Ovary (tissue), 9 donors: ENCODE data around the gene GABBR2. TPM values are rescaled to one million over a fixed set of nuclear protein-coding genes. Genes with fewer than 3 reads are reported as not detected.

Experiments
- DNase-seq, 5 donors: peaks; one replicate each; pipeline ENCODE4 v3.0.0-alpha.2; 2019 to 2020
- H3K27ac ChIP-seq, 2 donors: fragments of 200-600 bp; one replicate each; pipeline versions ENCODE4 v1.5.1 to v1.8.0; 2019 to 2022
- H3K27me3 ChIP-seq: fragments of 200-600 bp; one replicate; pipeline ENCODE4 v1.8.0; 2022
- H3K36me3 ChIP-seq: fragments of 200-600 bp; sonication (generic); one replicate; pipeline ENCODE4 v1.5.1; 2019
- H3K4me1 ChIP-seq: one replicate; pipeline ENCODE4 v1.8.1; 2013; ENCODE audit warnings: mild to moderate bottlenecking, moderate library complexity; ENCODE audit not compliant: insufficient read depth
- H3K4me3 ChIP-seq: fragments of 200-600 bp; sonication (generic); one replicate; pipeline ENCODE4 v1.5.1; 2017
- H3K9me3 ChIP-seq, 2 donors: fragments of 200-600 bp in 1 of 2; sonication (generic) in 1 of 2; one replicate each; pipeline versions ENCODE4 v1.5.1 to v1.8.1; 2013 to 2019; ENCODE audit warnings: mild to moderate bottlenecking in 1 of 2, moderate library complexity in 1 of 2
- CTCF ChIP-seq, 3 donors: fragments of 450-650 bp in 2 of 3; fragments of 200-600 bp in 1 of 3; IDR thresholded peaks; one replicate each; pipeline versions ENCODE4 v1.5.1 to v1.8.0; 2016 to 2022; ENCODE audit warnings: antibody characterized with exemption in 3 of 3, mild to moderate bottlenecking in 1 of 3
- EP300 ChIP-seq: sonication (generic); formaldehyde crosslinking; IDR thresholded peaks from one replicate; pipeline ENCODE4 v1.6.1; 2017; ENCODE audit warnings: antibody characterized with exemption
- POLR2A ChIP-seq: fragments of 450-650 bp; IDR thresholded peaks from one replicate; pipeline ENCODE4 v1.6.1; 2017; ENCODE audit warnings: antibody characterized with exemption, mild to moderate bottlenecking, moderate library complexity
- WGBS, 3 donors: extraction: QIAGEN DNeasy Blood & Tissue Kit in 1 of 3; methylation state at CpG; one replicate each; pipeline versions ENCODE4 v1.1.5 to v1.1.7; 2013 to 2017; 5-methylcytosine and 5-hydroxymethylcytosine counted together
- intact Hi-C, 4 donors: fragments of 100-400 bp; cut with DNase I; formaldehyde crosslinking; loops; one replicate each; pipeline versions ENCODE4 v1.11.0 to v1.15.1; 2022 to 2023
- polyA plus RNA-seq, 2 donors: library from polyadenylated mRNA; stranded (reverse); fragments of 200-250 nt in 1 of 2; fragments of 350-450 nt in 1 of 2; fragmentation: Illumina TruSeq in 1 of 2; extraction: RNeasy Lipid Tissue Mini Kit (QIAGEN cat#74804) in 1 of 2; gene quantifications; one replicate each; pipeline ENCODE4 v1.2.3, GENCODE V29; 2013 to 2014
- total RNA-seq, 7 donors: library from RNA; depleted of rRNA in 2 of 7; stranded (reverse); fragments of >200 nt in 2 of 7; fragmentation: NEBNext Ultra II Directional in 3 of 7; extraction: Animal tissue kit (Norgen Biotek cat#: 25700) in 3 of 7; gene quantifications; one replicate each; pipeline versions ENCODE4 v1.1.0 to v1.2.4, GENCODE V29; 2016 to 2023
- donor health status: DM: no; HTN: no; CAD: no; lungs with moderate emphysema.
- donor health status: DM: no; HTN: no; CAD: no.
- donor health status: Bipolar disorder and iron deficiency.
- donor health status: DM: yes; HTN: yes; CAD: no.
- donor health status: DM: no; HTN: no; CAD: no.
- donor health status: DM: yes; HTN: yes; CAD: no.

The GABBR2 gene
- total and polyA plus RNA-seq, 9 donors = 0.05 to 0.30 (median 0.22) TPM; not detected in 6

- H3K36me3 ChIP-seq = no peaks in the 10 kb centered on the region
- H3K4me1 ChIP-seq = no peaks in the 10 kb centered on the region
- DNase-seq = no peak
- no peaks in the 10 kb centered on the region for H3K27me3 ChIP-seq
- no peaks in the 10 kb centered on the region for H3K9me3 ChIP-seq
- no peak overlapping the region for H3K27ac ChIP-seq
- intact Hi-C loops = no loop called here
- WGBS, 3 donors = 78 to 91% (median 78%) methylated on average over 1 of the region's 1 CpG
- TF ChIP-seq CTCF (IDR thresholded peaks at IDR 0.05) (no peak), POLR2A (no peak), EP300 (no peak)
- H3K4me3 ChIP-seq = no peak overlapping the region
Observed at GRCh38 chr9:98281281-98281680, 427.5 kb downstream of the GABBR2 start.

GRCh38 chr9:98280574-98280973 lies 428.2 kb downstream of the GABBR2 start:
- DNase-seq = no peak
- intact Hi-C loops = no loop called here
- Histone ChIP-seq H3K27ac (no peak overlapping the region), H3K4me1 (no peaks in the 10 kb centered on the region), H3K9me3 (no peaks in the 10 kb centered on the region), H3K4me3 (no peak overlapping the region), H3K27me3 (no peaks in the 10 kb centered on the region), H3K36me3 (no peaks in the 10 kb centered on the region)
- 52 to 59% (median 54%) methylated on average over 6 of the region's 6 CpGs for WGBS, 3 donors
- TF ChIP-seq POLR2A (no peak), CTCF (IDR thresholded peaks at IDR 0.05) (no peak), EP300 (no peak)

GRCh38 chr9:98280162-98280561 lies 428.6 kb downstream of the GABBR2 start:
- Histone ChIP-seq H3K4me3 (no peak overlapping the region), H3K36me3 (no peaks in the 10 kb centered on the region), H3K27me3 (no peaks in the 10 kb centered on the region), H3K27ac (no peak overlapping the region), H3K9me3 (no peaks in the 10 kb centered on the region), H3K4me1 (no peaks in the 10 kb centered on the region)
- no peak for TF ChIP-seq POLR2A
- no peak for TF ChIP-seq CTCF (IDR thresholded peaks at IDR 0.05)
- no peak for TF ChIP-seq EP300
- DNase-seq = no peak
- intact Hi-C loops = no loop called here
- 70 to 75% (median 74%) methylated on average over 2 of the region's 2 CpGs for WGBS, 3 donors

GRCh38 chr9:98276907-98277469 lies 431.7 kb downstream of the GABBR2 start:
- Histone ChIP-seq H3K9me3 (no peaks in the 10 kb centered on the region), H3K36me3 (no peaks in the 10 kb centered on the region), H3K4me1 (no peaks in the 10 kb centered on the region), H3K4me3 (no peak overlapping the region), H3K27ac (no peak overlapping the region), H3K27me3 (no peaks in the 10 kb centered on the region)
- intact Hi-C loops = no loop called here
- no peak for DNase-seq
- 45 to 52% (median 45%) methylated on average over 10 of the region's 10 CpGs for WGBS, 3 donors
- no peak for TF ChIP-seq EP300
- no peak for TF ChIP-seq POLR2A
- no peak for TF ChIP-seq CTCF (IDR thresholded peaks at IDR 0.05)
